ENCODE data around the gene HERC6.
A peak's percentile ranks its signal among the peaks of the same experiment; 100 is the strongest.
"Not testable (repeated sequence)": the region's sequence is repeated elsewhere in the genome, so short reads cannot be mapped to it uniquely, and the experiment has no call there.

HERC6 gene

GRCh38 chr4:88446124-88446523 lies 67.5 kb downstream of the HERC6 start:
- no peak for DNase-seq (ENCODE audit: low read depth)

DNA sequence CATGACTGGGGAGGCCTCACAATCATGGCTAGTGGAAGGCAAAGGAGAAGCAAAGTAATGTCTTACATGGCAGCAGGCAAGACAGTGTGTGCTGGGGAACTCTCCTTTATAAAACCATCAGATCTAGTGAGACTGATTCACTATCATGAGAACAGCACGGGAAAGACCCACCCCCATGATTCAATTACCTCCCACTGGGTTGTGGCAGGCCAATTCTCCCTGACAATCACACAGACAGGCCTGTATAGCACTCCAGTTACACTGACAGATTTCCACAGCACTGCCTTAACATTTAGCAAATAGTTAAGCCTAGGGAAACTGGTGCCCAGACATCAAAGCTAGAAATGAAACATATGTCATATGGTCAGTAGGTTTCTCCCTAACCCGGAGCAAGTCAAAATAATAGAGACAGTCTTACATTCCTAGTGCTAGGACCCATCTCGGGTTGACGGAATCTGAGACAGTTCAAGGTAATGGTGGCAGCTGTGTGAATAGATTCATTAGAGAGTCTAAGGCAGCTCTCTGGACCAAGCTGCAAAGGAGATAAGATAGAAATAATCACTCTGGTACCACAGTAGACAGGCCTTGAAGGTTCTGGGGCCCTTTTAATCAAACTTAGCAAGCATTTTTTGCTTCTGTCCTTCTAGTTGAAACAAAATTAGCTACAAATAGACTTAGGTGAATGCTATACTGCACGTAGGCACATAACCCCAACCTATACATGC lies 68.9 kb downstream of the HERC6 start:
- no peak for DNase-seq (ENCODE audit: low read depth)

GRCh38 chr4:88448211-88448765 lies 69.6 kb downstream of the HERC6 start:
- not testable (repeated sequence) for DNase-seq (ENCODE audit: low read depth)

GRCh38 chr4:88448889-88449288 lies 70.2 kb downstream of the HERC6 start:
- no peak for DNase-seq (ENCODE audit: low read depth)

GRCh38 chr4:88449290-88449689 lies 70.6 kb downstream of the HERC6 start:
- DNase-seq (ENCODE audit: low read depth) = no peak

- DNase-seq (ENCODE audit: low read depth) = no peak
Observed at GRCh38 chr4:88451205-88451604, 72.6 kb downstream of the HERC6 start.

- DNase-seq (ENCODE audit: low read depth) = no peak
Observed at GRCh38 chr4:88452912-88453311, 74.3 kb downstream of the HERC6 start.

- peak; percentile 66 for DNase-seq (ENCODE audit: low read depth)
Observed at GRCh38 chr4:88456670-88457306, 78.1 kb downstream of the HERC6 start, which contains the start of gene HERC5. HERC5 (plus strand) TSS chr4:88457119; CDS start chr4:88457270, 151 bp downstream.

DNA sequence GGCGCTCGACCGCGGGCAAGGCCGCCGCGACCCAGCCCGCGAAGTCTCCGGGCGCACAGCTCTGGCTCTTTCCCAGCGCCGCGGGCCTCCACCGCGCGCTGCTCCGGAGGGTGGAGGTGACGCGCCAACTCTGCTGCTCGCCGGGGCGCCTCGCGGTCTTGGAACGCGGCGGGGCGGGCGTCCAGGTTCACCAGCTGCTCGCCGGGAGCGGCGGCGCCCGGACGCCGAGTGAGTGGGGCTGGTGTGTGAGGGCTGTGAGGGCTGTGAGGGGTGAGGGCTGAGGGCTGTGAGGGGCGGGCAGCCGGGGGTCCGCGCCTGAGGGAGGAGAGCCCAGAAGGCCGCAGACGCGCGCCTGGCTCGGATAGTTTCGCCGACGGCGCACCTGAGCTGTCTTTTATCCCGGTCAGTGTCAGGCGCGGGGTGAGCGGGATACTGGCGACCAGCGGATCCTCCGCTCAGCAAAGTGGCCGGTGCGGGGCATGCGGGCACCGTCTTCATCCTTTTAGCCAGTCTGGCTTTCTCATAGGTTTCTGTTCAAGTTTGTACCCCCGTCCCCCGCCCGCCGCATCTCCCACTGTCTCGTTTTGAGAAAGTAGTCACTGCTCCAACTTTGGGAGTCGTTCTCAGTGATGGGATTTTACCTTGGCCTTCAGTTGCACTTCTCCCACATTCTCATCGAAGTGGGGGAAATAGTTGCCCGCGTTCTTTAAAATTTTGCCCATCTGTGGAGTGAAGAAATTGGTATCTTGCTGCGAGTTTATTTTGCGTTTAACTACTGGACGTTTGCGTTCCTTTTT lies 78.9 kb downstream of the HERC6 start:
- DNase-seq (ENCODE audit: low read depth) = peak; percentile 13

- DNase-seq (ENCODE audit: low read depth) = no peak
Observed at GRCh38 chr4:88458104-88458740, 79.6 kb downstream of the HERC6 start.

- DNase-seq (ENCODE audit: low read depth) = no peak
Observed at GRCh38 chr4:88465653-88466192, 87.1 kb downstream of the HERC6 start.

DNA sequence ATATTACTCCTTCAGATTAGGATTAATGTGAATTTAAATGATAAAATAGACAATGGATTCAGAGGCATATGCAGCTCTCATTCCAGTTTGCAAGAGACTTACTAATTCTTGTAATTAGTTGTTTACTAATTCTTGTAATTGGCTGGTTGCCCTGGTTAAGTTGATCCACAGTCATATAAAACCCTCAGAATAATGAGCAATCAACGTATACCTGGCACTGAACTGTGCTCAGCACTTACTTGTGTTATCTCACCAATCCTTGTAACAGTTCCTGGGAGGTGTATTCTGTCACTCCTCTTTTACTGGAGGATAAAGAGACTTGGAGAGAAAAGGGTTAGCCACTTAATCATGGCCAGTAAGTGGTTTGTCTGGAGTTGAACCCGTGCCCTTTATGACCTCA lies 88.7 kb downstream of the HERC6 start:
- no peak for DNase-seq (ENCODE audit: low read depth)

- no peak for DNase-seq (ENCODE audit: low read depth)
Observed at GRCh38 chr4:88477229-88477860, 98.7 kb downstream of the HERC6 start.

- no peak for DNase-seq (ENCODE audit: low read depth)
Observed at GRCh38 chr4:88478247-88478646, 99.6 kb downstream of the HERC6 start.

DNA sequence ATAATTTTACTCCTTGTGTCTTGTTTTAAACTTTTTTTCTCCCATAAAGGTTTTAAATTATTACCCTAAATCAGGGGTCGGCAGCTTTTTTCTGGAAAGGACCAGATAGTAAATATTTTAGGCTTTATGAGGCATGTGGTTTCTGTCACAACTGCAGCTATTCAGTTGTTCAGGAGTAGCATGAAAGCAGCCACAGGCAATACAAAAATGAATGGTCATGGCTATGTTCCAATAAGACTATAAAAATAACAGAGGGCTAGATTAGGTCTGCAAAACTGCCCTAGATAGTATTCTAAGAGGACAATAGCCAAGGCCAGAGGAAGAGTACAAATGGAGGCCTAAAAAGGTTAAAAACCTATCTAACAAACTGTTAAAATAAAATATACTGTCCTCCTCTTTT lies 102.9 kb downstream of the HERC6 start:
- no peak for DNase-seq (ENCODE audit: low read depth)

DNA sequence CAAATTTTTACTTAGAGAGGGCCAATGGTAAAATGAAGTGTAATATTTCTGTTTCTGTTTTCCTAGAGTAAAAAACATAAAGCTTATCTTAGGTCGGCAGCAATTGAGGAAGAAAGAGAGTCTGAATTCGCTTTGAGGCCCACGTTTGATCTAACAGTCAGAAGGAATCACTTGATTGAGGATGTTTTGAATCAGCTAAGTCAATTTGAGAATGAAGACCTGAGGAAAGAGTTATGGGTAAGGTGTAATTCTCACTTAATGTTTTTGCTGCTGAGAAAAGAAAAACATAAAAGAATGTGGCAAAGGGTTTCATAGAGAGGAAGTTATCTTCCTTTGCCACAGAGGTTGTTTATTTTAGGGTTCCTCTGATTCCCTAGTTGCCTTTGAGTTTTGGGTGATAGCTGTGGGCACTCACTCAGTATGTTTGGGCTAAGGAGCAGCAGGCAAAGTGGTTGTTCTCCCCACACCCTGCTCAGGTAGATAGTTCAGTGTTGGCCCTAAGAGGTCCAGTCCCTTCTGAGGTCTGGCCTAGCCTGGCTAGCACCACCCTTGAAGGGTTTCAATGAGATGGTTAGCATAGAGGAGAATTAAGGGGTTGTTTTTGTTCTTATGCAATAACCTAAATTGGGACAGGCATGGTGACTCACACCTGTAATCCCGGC lies 110.6 kb downstream of the HERC6 start:
- DNase-seq (ENCODE audit: low read depth) = no peak

Data from stimulated activated CD8-positive, alpha-beta memory T cell treated with anti-CD3 and anti-CD28 coated beads, Interleukin-15, amount 100 ng/mL, for 24 hours (primary cell).